SK-N-SH treated with all-trans-retinoic acid at 6 μM for 48 hours (cell line): ENCODE data around the gene KRTAP5-4.

Experiments used
- ATAC-seq: fragments of 200-7000 bp; cut with Tn5 transposase; 3 replicates; pipeline ENCODE4 v1.9.1; 2020; ENCODE audit warnings: mild to moderate bottlenecking, moderate library complexity
- ARNTL ChIP-seq: fragments of 450-650 bp; formaldehyde crosslinking; IDR thresholded peaks from 2 replicates; pipeline ENCODE4 v1.5.0; 2020; ENCODE audit warnings: low read depth, mild to moderate bottlenecking, moderate library complexity, borderline replicate concordance
- BACH2 ChIP-seq: fragments of 250-450 bp; sonication (Bioruptor Pico); IDR thresholded peaks from 2 replicates; pipeline ENCODE4 v1.9.0; 2021; ENCODE audit warnings: mild to moderate bottlenecking, borderline replicate concordance
- CSDC2 ChIP-seq: fragments of 250-450 bp; sonication (Bioruptor Pico); IDR thresholded peaks from 2 replicates; pipeline ENCODE4 v1.5.0; 2020; ENCODE audit warnings: mild to moderate bottlenecking, moderate library complexity
- ESRRG ChIP-seq: fragments of 250-450 bp; sonication (Bioruptor Pico); IDR thresholded peaks from 2 replicates; pipeline ENCODE4 v1.6.1; 2021; ENCODE audit warnings: mild to moderate bottlenecking
- GLIS3 ChIP-seq: fragments of 250-450 bp; sonication (Bioruptor Pico); IDR thresholded peaks from 2 replicates; pipeline ENCODE4 v1.5.0; 2020; ENCODE audit warnings: mild to moderate bottlenecking, moderate library complexity
- ISL1 ChIP-seq: fragments of 250-450 bp; sonication (Bioruptor Pico); IDR thresholded peaks from 2 replicates; pipeline ENCODE4 v2.1.2; 2022; ENCODE audit warnings: mild to moderate bottlenecking, moderate library complexity
- OSR1 ChIP-seq: fragments of 250-450 bp; sonication (Bioruptor Pico); IDR thresholded peaks from 2 replicates; pipeline ENCODE4 v1.8.0; 2022; ENCODE audit warnings: moderate library complexity, mild to moderate bottlenecking, inconsistent platforms
- SNAI2 ChIP-seq: fragments of 250-450 bp; sonication (Bioruptor Pico); IDR thresholded peaks from 2 replicates; pipeline ENCODE4 v1.5.0; 2020; ENCODE audit warnings: mild to moderate bottlenecking, moderate library complexity
- TOX ChIP-seq: fragments of 250-450 bp; sonication (Bioruptor Pico); IDR thresholded peaks from 2 replicates; pipeline ENCODE4 v1.8.0; 2021; ENCODE audit warnings: mild to moderate bottlenecking, moderate library complexity, borderline replicate concordance
- TSHZ2 ChIP-seq: fragments of 250-450 bp; sonication (Bioruptor Pico); IDR thresholded peaks from 2 replicates; pipeline ENCODE4 v1.5.0; 2020; ENCODE audit warnings: mild to moderate bottlenecking, moderate library complexity
- ZC3H10 ChIP-seq: fragments of 250-450 bp; sonication (Bioruptor Pico); IDR thresholded peaks from 2 replicates; pipeline ENCODE4 v1.5.1; 2021; ENCODE audit warnings: mild to moderate bottlenecking, moderate library complexity
- ZFP3 ChIP-seq: fragments of 250-450 bp; sonication (Bioruptor Pico); IDR thresholded peaks from 2 replicates; pipeline ENCODE4 v1.5.0; 2020; ENCODE audit warnings: mild to moderate bottlenecking, moderate library complexity
- ZFP30 ChIP-seq: fragments of 450-650 bp; formaldehyde crosslinking; IDR thresholded peaks from 2 replicates; pipeline ENCODE4 v1.5.0; 2022; ENCODE audit warnings: mild to moderate bottlenecking, moderate library complexity
- ZNF565 ChIP-seq: fragments of 450-650 bp; formaldehyde crosslinking; conservative IDR thresholded peaks from 2 replicates; pipeline ENCODE4 v1.5.0; 2020; ENCODE audit warnings: low read depth, mild to moderate bottlenecking, moderate library complexity
- ZNF8 ChIP-seq: fragments of 450-650 bp; formaldehyde crosslinking; IDR thresholded peaks from 2 replicates; pipeline ENCODE4 v1.5.0; 2020; ENCODE audit warnings: mild to moderate bottlenecking, moderate library complexity
- TF ChIP-seq, protein P1 (sequence below): fragments of 250-450 bp; sonication (Bioruptor Pico); IDR thresholded peaks from 2 replicates; pipeline ENCODE4 v1.5.1; 2020; ENCODE audit warnings: low read depth, mild to moderate bottlenecking, moderate library complexity
- TF ChIP-seq, protein P2 (sequence below): fragments of 250-450 bp; sonication (Bioruptor Pico); IDR thresholded peaks from 2 replicates; pipeline ENCODE4 v1.5.1; 2021; ENCODE audit warnings: mild to moderate bottlenecking, moderate library complexity
- TF ChIP-seq, protein P3 (sequence below): fragments of 250-450 bp; sonication (Bioruptor Pico); IDR thresholded peaks from 2 replicates; pipeline ENCODE4 v1.8.0; 2021; ENCODE audit warnings: low read depth, mild to moderate bottlenecking, moderate library complexity, borderline replicate concordance
- TF ChIP-seq, protein P4 (sequence below): fragments of 250-450 bp; sonication (Bioruptor Pico); IDR thresholded peaks from 2 replicates; pipeline ENCODE4 v1.8.0; 2020; ENCODE audit warnings: mild to moderate bottlenecking, moderate library complexity, borderline replicate concordance

The KRTAP5-4 gene

DNA sequence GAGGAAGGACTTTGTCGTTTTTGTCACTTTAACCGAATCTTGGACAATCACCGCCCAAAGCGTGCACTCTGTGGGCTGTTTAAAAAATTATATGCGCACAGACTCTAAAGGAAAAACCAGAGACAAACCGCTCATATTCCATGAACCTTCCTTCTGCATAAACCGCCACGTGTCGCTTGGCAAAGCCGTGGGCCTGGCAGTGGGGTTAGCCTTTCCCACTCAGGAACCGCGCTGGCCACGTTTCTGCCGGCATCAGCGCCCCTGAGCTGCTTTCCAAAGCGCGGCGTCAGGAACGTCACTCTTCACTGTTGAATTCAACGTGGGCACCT is 30.5 kb upstream of the KRTAP5-4 start (continued):
- no peak for TF ChIP-seq TSHZ2 (CRISPR knock-in tag)
- TF ChIP-seq, protein P1, sequence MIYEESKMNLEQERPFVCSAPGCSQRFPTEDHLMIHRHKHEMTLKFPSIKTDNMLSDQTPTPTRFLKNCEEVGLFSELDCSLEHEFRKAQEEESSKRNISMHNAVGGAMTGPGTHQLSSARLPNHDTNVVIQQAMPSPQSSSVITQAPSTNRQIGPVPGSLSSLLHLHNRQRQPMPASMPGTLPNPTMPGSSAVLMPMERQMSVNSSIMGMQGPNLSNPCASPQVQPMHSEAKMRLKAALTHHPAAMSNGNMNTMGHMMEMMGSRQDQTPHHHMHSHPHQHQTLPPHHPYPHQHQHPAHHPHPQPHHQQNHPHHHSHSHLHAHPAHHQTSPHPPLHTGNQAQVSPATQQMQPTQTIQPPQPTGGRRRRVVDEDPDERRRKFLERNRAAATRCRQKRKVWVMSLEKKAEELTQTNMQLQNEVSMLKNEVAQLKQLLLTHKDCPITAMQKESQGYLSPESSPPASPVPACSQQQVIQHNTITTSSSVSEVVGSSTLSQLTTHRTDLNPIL (CRISPR knock-in tag): no peak
- no peak for TF ChIP-seq ISL1 (CRISPR knock-in tag)
- no peak for TF ChIP-seq OSR1
- TF ChIP-seq TOX (CRISPR knock-in tag): no peak
- TF ChIP-seq ZNF565 (CRISPR knock-in tag): no peak
- no peak for TF ChIP-seq ZFP30 (CRISPR knock-in tag)
- no peak for TF ChIP-seq GLIS3 (CRISPR knock-in tag)

GRCh38 chr11:1652026-1652425 is 30.1 kb upstream of the KRTAP5-4 start:
- ATAC-seq: no peak

GRCh38 chr11:1651411-1651980 is 29.6 kb upstream of the KRTAP5-4 start:
- TF ChIP-seq GLIS3 (CRISPR knock-in tag) (no peak), OSR1 (no peak), ISL1 (CRISPR knock-in tag) (no peak)
- TF ChIP-seq, all 23 proteins: peak for 0
- ATAC-seq: no peak

More at GRCh38 chr11:1652026-1652425, 30.1 kb upstream of the KRTAP5-4 start:
- no peak for TF ChIP-seq GLIS3 (CRISPR knock-in tag)
- TF ChIP-seq, protein P1 (CRISPR knock-in tag): no peak
- no peak for TF ChIP-seq OSR1
- TF ChIP-seq ESRRG (CRISPR knock-in tag): no peak
- no peak for TF ChIP-seq ZNF565 (CRISPR knock-in tag)
- TF ChIP-seq, protein P2, sequence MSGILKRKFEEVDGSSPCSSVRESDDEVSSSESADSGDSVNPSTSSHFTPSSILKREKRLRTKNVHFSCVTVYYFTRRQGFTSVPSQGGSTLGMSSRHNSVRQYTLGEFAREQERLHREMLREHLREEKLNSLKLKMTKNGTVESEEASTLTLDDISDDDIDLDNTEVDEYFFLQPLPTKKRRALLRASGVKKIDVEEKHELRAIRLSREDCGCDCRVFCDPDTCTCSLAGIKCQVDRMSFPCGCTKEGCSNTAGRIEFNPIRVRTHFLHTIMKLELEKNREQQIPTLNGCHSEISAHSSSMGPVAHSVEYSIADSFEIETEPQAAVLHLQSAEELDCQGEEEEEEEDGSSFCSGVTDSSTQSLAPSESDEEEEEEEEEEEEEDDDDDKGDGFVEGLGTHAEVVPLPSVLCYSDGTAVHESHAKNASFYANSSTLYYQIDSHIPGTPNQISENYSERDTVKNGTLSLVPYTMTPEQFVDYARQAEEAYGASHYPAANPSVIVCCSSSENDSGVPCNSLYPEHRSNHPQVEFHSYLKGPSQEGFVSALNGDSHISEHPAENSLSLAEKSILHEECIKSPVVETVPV (CRISPR knock-in tag): no peak
- no peak for TF ChIP-seq TOX (CRISPR knock-in tag)
- no peak for TF ChIP-seq BACH2 (CRISPR knock-in tag)
- TF ChIP-seq ZC3H10 (CRISPR knock-in tag): no peak
- no peak for TF ChIP-seq SNAI2 (CRISPR knock-in tag)
- TF ChIP-seq, protein P3, sequence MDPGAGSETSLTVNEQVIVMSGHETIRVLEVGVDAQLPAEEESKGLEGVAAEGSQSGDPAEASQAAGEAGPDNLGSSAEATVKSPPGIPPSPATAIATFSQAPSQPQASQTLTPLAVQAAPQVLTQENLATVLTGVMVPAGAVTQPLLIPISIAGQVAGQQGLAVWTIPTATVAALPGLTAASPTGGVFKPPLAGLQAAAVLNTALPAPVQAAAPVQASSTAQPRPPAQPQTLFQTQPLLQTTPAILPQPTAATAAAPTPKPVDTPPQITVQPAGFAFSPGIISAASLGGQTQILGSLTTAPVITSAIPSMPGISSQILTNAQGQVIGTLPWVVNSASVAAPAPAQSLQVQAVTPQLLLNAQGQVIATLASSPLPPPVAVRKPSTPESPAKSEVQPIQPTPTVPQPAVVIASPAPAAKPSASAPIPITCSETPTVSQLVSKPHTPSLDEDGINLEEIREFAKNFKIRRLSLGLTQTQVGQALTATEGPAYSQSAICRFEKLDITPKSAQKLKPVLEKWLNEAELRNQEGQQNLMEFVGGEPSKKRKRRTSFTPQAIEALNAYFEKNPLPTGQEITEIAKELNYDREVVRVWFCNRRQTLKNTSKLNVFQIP (CRISPR knock-in tag): no peak
- no peak for TF ChIP-seq ZFP3 (CRISPR knock-in tag)
- TF ChIP-seq ZNF8 (CRISPR knock-in tag): no peak
- TF ChIP-seq ARNTL (CRISPR knock-in tag): no peak
- TF ChIP-seq CSDC2 (CRISPR knock-in tag): no peak
- TF ChIP-seq, protein P4, sequence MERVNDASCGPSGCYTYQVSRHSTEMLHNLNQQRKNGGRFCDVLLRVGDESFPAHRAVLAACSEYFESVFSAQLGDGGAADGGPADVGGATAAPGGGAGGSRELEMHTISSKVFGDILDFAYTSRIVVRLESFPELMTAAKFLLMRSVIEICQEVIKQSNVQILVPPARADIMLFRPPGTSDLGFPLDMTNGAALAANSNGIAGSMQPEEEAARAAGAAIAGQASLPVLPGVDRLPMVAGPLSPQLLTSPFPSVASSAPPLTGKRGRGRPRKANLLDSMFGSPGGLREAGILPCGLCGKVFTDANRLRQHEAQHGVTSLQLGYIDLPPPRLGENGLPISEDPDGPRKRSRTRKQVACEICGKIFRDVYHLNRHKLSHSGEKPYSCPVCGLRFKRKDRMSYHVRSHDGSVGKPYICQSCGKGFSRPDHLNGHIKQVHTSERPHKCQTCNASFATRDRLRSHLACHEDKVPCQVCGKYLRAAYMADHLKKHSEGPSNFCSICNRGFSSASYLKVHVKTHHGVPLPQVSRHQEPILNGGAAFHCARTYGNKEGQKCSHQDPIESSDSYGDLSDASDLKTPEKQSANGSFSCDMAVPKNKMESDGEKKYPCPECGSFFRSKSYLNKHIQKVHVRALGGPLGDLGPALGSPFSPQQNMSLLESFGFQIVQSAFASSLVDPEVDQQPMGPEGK (CRISPR knock-in tag): no peak
